GM12878 (cell line): ENCODE results near the gene CCS. TPM values are rescaled to one million over a fixed set of nuclear protein-coding genes. Genes with fewer than 3 reads are reported as not detected.

Experiments used
- ATAC-seq: fragments of 200-7000 bp; cut with Tn5 transposase; 3 replicates; pipeline ENCODE4 v1.9.1; 2020; ENCODE audit warnings: mild to moderate bottlenecking, moderate library complexity
- BruUV-seq: library from RNA; stranded (reverse); fragments of 400-500 nt; replicated peaks from 2 replicates; lab custom pipeline; 2021; lab: Mats Ljungman, UMichigan
- CTCF ChIA-PET: fragments of 300-600 bp; sonication (Branson Sonifier 250); formaldehyde crosslinking; extraction: SDS; loops from one replicate; lab custom pipeline; 2021; ENCODE audit warnings: inconsistent platforms; lab: Yijun Ruan, JAX
- POLR2A ChIA-PET: fragments of 350-600 bp; formaldehyde crosslinking; extraction: SDS; loops from one replicate; lab custom pipeline; 2021; ENCODE audit warnings: inconsistent platforms; lab: Charles Lee
- RAD21 ChIA-PET: fragments of 300-600 bp; sonication (Branson Sonifier 250); formaldehyde crosslinking; loops from one replicate; lab custom pipeline; 2023; ENCODE audit warnings: antibody characterized with exemption; ENCODE audit not compliant: unreplicated experiment; lab: Charles Lee
- SMC1A ChIA-PET: fragments of 300-600 bp; sonication (Branson Sonifier 250); formaldehyde crosslinking; loops from one replicate; lab custom pipeline; 2023; ENCODE audit not compliant: unreplicated experiment, uncharacterized antibody; lab: Charles Lee
- DNase-seq: peaks from one replicate; pipeline ENCODE4 v3.0.0-alpha.2; 2011; ENCODE audit warnings: low read depth, low spot score
- FAIRE-seq: peaks from 3 replicates; lab custom pipeline; 2011; peaks lifted over from hg19 to GRCh38; lab: Jason Lieb, UNC
- H2AFZ ChIP-seq: 2 replicates; pipeline ENCODE4 v1.6.0; 2011; ENCODE audit warnings: low read depth, low read length, control low read depth; ENCODE audit not compliant: control insufficient read depth
- H3K27ac ChIP-seq: 2 replicates; pipeline ENCODE4 v1.5.1; 2011; ENCODE audit warnings: control low read depth; ENCODE audit not compliant: control insufficient read depth, insufficient read depth
- H3K27me3 ChIP-seq, 2 experiments: replicated peaks in 1 of 2; 2 replicates each; pipeline versions ENCODE4 v1.6.0 to v1.6.1; 2011; ENCODE audit warnings: low read length in 1 of 2; ENCODE audit not compliant: control insufficient read depth in 2 of 2, insufficient read depth in 2 of 2
- H3K36me3 ChIP-seq, 2 experiments: 2 replicates each; pipeline ENCODE4 v1.5.1; 2011; ENCODE audit warnings: low read length in 1 of 2; ENCODE audit not compliant: control insufficient read depth in 2 of 2, insufficient read depth in 2 of 2
- H3K4me1 ChIP-seq: 2 replicates; pipeline ENCODE4 v1.6.1; 2011; ENCODE audit warnings: mild to moderate bottlenecking, low read length, moderate library complexity, mixed read lengths; ENCODE audit not compliant: control insufficient read depth, insufficient read depth
- H3K4me2 ChIP-seq: 2 replicates; pipeline ENCODE4 v1.6.0; 2011; ENCODE audit warnings: control low read depth; ENCODE audit not compliant: control insufficient read depth, insufficient read depth
- H3K4me3 ChIP-seq: fragments of 200-600 bp; sonication (generic); 2 replicates; pipeline ENCODE4 v1.5.1; 2016
- H3K79me2 ChIP-seq: 2 replicates; pipeline ENCODE4 v1.6.0; 2011; ENCODE audit warnings: low read length; ENCODE audit not compliant: control insufficient read depth, insufficient read depth
- H3K9ac ChIP-seq: 2 replicates; pipeline ENCODE4 v1.8.0; 2011; ENCODE audit warnings: low read length, control low read depth, mixed read lengths; ENCODE audit not compliant: control insufficient read depth, insufficient read depth
- H3K9me3 ChIP-seq: replicated peaks from 3 replicates; pipeline ENCODE4 v1.5.1; 2011; ENCODE audit warnings: mild to moderate bottlenecking, low read length; ENCODE audit not compliant: control insufficient read depth, insufficient read depth
- H4K20me1 ChIP-seq: 2 replicates; pipeline ENCODE4 v1.6.0; 2011; ENCODE audit not compliant: control insufficient read depth, insufficient read depth
- MAX ChIP-seq: IDR thresholded peaks from 2 replicates; pipeline ENCODE4 v1.6.1; 2012; ENCODE audit warnings: low read depth, low read length, improper control_type of control experiment
- NFYA ChIP-seq: IDR thresholded peaks from 2 replicates; pipeline ENCODE4 v1.6.1; 2011; ENCODE audit warnings: low read depth, mild to moderate bottlenecking, low read length, improper control_type of control experiment, borderline replicate concordance
- NRF1 ChIP-seq: conservative IDR thresholded peaks from 2 replicates; pipeline ENCODE4 v1.6.1; 2011; ENCODE audit warnings: mild to moderate bottlenecking, low read depth, low read length, improper control_type of control experiment
- RFX5 ChIP-seq: IDR thresholded peaks from 2 replicates; pipeline ENCODE4 v1.6.1; 2011; ENCODE audit warnings: low read depth, low read length, improper control_type of control experiment
- USF1 ChIP-seq: IDR thresholded peaks from 2 replicates; pipeline ENCODE4 v1.6.1; 2011; ENCODE audit warnings: borderline replicate concordance, low read depth, mild to moderate bottlenecking, moderate library complexity, mixed read lengths, low read length; ENCODE audit not compliant: insufficient read depth; ENCODE audit errors: extremely low read length
- ZBED1 ChIP-seq: IDR thresholded peaks from 2 replicates; pipeline ENCODE4 v1.6.1; 2016; ENCODE audit warnings: borderline replicate concordance
- WGBS: methylation state at CpG from one replicate; pipeline ENCODE4 v1.1.6; 2016; ENCODE audit warnings: low lambda C conversion rate; ENCODE audit not compliant: insufficient replicate concordance, insufficient coverage; ENCODE audit errors: missing lambda C conversion rate; 5-methylcytosine and 5-hydroxymethylcytosine counted together
- in situ Hi-C: fragments of 300-500 bp; cut with MboI; formaldehyde crosslinking; loops from 9 replicates; pipeline ENCODE4 v1.14.3; 2018; ENCODE audit warnings: mixed read lengths
- intact Hi-C: fragments of 100-400 bp; cut with micrococcal nuclease; formaldehyde crosslinking; loops from one replicate; pipeline ENCODE4 v1.14.2; 2022; ENCODE audit not compliant: unreplicated experiment
- polyA plus RNA-seq, 11 experiments: library from polyadenylated mRNA; depleted of rRNA in 4 of 11; unstranded in 6 of 11; stranded (reverse) in 5 of 11; fragments of >200 nt; fragmentation: Nextera tagmentation in 4 of 11; fragmentation: Illumina TruSeq in 1 of 11; extraction: Ambion mirVana in 4 of 11; extraction: Trizol in 1 of 11; gene quantifications; 1 replicate in 1 of 11; 2 replicates in 10 of 11; pipeline versions ENCODE4 v1.2.1 to v1.2.3, GENCODE V29; 2011 to 2016; ENCODE audit warnings: inconsistent platforms in 2 of 11, missing spikeins in 2 of 11, low read depth in 1 of 11
- total RNA-seq, 4 experiments: library from RNA; depleted of rRNA in 3 of 4; stranded (reverse); fragments of >200 nt in 3 of 4; fragmentation: Illumina TruSeq in 1 of 4; extraction: Trizol in 1 of 4; gene quantifications; 2 replicates each; pipeline versions ENCODE4 v1.2.1 to v1.2.3, GENCODE V29; 2013 to 2021
- TF ChIP-seq, protein P1 (sequence below): fragments of 450-650 bp; conservative IDR thresholded peaks from 2 replicates; pipeline ENCODE4 v1.6.1; 2017; ENCODE audit warnings: mild to moderate bottlenecking, moderate library complexity
- TF ChIP-seq, protein P2 (sequence below): fragments of 450-650 bp; IDR thresholded peaks from 2 replicates; pipeline ENCODE4 v1.6.1; 2016; ENCODE audit warnings: mild to moderate bottlenecking

CCS gene
- total and polyA plus RNA-seq, 10 of the 15 experiments (the other 5 are each of a cell fraction or from before 2014, with no cell fraction given) = 1.5 to 44.2 (median 30.6) TPM

DNA sequence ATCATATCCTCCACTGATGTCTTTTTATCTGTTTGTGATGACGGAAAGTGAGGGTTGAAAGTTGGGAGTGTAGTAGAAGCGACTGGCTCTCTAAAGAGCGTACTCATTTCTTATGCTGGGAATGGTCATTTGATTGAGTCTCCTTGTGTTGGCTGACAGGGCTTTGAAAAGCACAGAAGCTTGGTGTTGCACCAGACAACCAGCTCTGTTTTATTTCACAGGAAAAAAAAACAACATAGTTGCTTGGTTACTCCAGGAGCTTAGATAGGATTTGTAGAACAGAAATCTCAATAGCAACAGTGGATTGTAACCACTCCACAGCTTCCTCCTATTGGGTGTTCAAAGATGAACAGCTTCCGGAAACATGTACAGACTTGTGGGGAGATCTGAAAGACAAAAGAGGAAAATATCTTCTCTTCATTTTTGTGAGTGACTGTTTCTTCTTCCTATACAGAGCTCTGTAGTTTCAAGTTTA is 26.1 kb downstream of the CCS start (continued):
- TF ChIP-seq, protein P1, sequence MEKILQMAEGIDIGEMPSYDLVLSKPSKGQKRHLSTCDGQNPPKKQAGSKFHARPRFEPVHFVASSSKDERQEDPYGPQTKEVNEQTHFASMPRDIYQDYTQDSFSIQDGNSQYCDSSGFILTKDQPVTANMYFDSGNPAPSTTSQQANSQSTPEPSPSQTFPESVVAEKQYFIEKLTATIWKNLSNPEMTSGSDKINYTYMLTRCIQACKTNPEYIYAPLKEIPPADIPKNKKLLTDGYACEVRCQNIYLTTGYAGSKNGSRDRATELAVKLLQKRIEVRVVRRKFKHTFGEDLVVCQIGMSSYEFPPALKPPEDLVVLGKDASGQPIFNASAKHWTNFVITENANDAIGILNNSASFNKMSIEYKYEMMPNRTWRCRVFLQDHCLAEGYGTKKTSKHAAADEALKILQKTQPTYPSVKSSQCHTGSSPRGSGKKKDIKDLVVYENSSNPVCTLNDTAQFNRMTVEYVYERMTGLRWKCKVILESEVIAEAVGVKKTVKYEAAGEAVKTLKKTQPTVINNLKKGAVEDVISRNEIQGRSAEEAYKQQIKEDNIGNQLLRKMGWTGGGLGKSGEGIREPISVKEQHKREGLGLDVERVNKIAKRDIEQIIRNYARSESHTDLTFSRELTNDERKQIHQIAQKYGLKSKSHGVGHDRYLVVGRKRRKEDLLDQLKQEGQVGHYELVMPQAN = no peak
- TF ChIP-seq, protein P2, sequence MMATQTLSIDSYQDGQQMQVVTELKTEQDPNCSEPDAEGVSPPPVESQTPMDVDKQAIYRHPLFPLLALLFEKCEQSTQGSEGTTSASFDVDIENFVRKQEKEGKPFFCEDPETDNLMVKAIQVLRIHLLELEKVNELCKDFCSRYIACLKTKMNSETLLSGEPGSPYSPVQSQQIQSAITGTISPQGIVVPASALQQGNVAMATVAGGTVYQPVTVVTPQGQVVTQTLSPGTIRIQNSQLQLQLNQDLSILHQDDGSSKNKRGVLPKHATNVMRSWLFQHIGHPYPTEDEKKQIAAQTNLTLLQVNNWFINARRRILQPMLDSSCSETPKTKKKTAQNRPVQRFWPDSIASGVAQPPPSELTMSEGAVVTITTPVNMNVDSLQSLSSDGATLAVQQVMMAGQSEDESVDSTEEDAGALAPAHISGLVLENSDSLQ = peak; percentile 62; the same call in 1 of the 2 replicates
- TF ChIP-seq RFX5 = peak; percentile 49; the same call in 1 of the 2 replicates

DNA sequence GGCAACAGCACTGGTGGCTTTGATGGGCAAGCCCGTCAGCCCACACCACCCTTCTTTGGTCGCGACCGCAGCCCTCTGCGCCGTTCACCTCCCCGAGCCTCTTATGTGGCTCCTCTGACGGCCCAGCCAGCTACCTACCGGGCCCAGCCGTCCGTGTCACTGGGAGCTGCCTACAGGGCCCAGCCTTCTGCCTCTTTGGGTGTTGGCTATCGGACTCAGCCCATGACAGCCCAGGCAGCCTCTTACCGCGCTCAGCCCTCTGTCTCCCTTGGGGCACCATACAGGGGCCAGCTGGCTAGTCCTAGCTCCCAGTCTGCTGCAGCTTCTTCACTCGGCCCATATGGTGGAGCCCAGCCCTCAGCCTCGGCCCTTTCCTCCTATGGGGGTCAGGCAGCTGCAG is 31.5 kb downstream of the CCS start:
- no peak for DNase-seq
- H3K4me1 ChIP-seq = no peaks in the 10 kb centered on the region
- ChIA-PET CTCF (interaction anchor here (1.0 to 10.1 kb wide), 3 partner anchors 11 to 55 kb away, joined by 3 to 71 read pairs (median 3); partner anchors contain the start of genes CCDC87, CCS and RBM4), RAD21 (interaction anchor here (1.4 kb wide), 1 partner anchor 53 kb away, joined by 3 read pairs; no protein-coding TSS in a partner anchor), POLR2A (interaction anchor here (0.5 to 8.7 kb wide), 4 partner anchors 8 to 23 kb away, joined by 3 to 105 read pairs (median 4); partner anchors contain the start of genes RBM14 and RBM4), SMC1A (interaction anchor here (1.5 kb wide), 1 partner anchor 13 kb away, joined by 4 read pairs; the partner anchor contains the start of gene RBM4)
- H3K9ac ChIP-seq = no peak overlapping the region
- 89% methylated on average over 15 of the region's 16 CpGs for WGBS
- FAIRE-seq = no peak
- H3K4me2 ChIP-seq = no peak overlapping the region
- no peak overlapping the region for H3K27ac ChIP-seq
- intact Hi-C loops (no loop called here), in situ Hi-C loops (no loop called here)
- no peak for ATAC-seq
- H3K79me2 ChIP-seq = peaks cover 96% of the 10 kb centered on the region
- BruUV-seq = no TSS peak
- TF ChIP-seq USF1 (no peak), MAX (no peak), NFYA (no peak), NRF1 (no peak), ZBED1 (no peak)
- H2AFZ ChIP-seq = no peak overlapping the region
- H3K36me3 ChIP-seq = peaks cover 51 to 64% of the 10 kb centered on the region in 2 experiments
- H3K27me3 ChIP-seq = no peaks in the 10 kb centered on the region
- peaks cover 22% of the 10 kb centered on the region for H4K20me1 ChIP-seq
- H3K9me3 ChIP-seq = no peaks in the 10 kb centered on the region
- no peak overlapping the region for H3K4me3 ChIP-seq
